ENCODE data around the gene ZNF536. TPM values are rescaled to one million over a fixed set of nuclear protein-coding genes. Genes with fewer than 3 reads are reported as not detected.

Gene ZNF536
- total RNA-seq, 1 experiment from 2014 or later = 0.35 TPM

DNA sequence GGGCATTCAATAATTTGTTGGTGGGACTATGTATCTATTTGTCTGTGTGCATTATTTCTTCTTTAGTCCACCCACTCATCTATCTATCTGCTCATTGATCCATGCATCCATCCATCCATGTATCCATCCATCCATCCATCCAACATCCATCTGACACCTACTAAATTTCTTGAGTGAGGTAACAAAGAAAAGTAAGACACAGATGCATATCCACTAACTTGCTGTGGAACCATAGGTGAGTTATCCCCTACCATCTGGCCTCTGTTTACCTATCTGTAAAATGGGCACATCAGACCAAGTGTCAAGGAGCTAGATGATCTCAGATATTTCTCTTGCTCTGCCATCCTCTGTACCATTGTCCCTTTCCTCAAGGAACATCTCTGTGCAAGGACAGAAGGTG is 54.7 kb downstream of the ZNF536 start:
- H3K9me3 Mint-ChIP-seq = no peaks in the 10 kb centered on the region
- no peak overlapping the region for H3K27ac Mint-ChIP-seq
- no peak overlapping the region for H3K4me3 Mint-ChIP-seq
- TF ChIP-seq HMGA2 (CRISPR knock-in tag; IDR thresholded peaks at IDR 0.05) (no peak), TCF7 (CRISPR knock-in tag; IDR thresholded peaks at IDR 0.05; ENCODE audit: low read depth) (no peak), TEAD1 (CRISPR knock-in tag; IDR thresholded peaks at IDR 0.05) (no peak), CREM (CRISPR knock-in tag; IDR thresholded peaks at IDR 0.05) (no peak), NFATC4 (CRISPR knock-in tag; IDR thresholded peaks at IDR 0.05) (no peak), RORB (CRISPR knock-in tag; IDR thresholded peaks at IDR 0.05) (no peak), GABPB1 (CRISPR knock-in tag; IDR thresholded peaks at IDR 0.05) (no peak), ARID4B (CRISPR knock-in tag; IDR thresholded peaks at IDR 0.05; ENCODE audit: borderline replicate concordance) (no peak), ZNF281 (CRISPR knock-in tag; IDR thresholded peaks at IDR 0.05) (no peak), FOXJ3 (CRISPR knock-in tag; IDR thresholded peaks at IDR 0.05; ENCODE audit: borderline replicate concordance) (no peak), ZNF138 (CRISPR knock-in tag; conservative IDR thresholded peaks at IDR 0.05) (no peak), ZNF219 (CRISPR knock-in tag; IDR thresholded peaks at IDR 0.05; ENCODE audit: borderline replicate concordance) (no peak), NR3C1 (CRISPR knock-in tag; conservative IDR thresholded peaks at IDR 0.05; ENCODE audit: low read depth) (no peak), EMX1 (CRISPR knock-in tag; IDR thresholded peaks at IDR 0.05) (no peak), CBFB (CRISPR knock-in tag; IDR thresholded peaks at IDR 0.05; ENCODE audit: low read depth) (no peak)
- TF ChIP-seq, protein P1, sequence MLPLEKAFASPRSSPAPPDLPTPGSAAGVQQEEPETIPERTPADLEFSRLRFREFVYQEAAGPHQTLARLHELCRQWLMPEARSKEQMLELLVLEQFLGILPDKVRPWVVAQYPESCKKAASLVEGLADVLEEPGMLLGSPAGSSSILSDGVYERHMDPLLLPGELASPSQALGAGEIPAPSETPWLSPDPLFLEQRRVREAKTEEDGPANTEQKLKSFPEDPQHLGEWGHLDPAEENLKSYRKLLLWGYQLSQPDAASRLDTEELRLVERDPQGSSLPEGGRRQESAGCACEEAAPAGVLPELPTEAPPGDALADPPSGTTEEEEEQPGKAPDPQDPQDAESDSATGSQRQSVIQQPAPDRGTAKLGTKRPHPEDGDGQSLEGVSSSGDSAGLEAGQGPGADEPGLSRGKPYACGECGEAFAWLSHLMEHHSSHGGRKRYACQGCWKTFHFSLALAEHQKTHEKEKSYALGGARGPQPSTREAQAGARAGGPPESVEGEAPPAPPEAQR (CRISPR knock-in tag; IDR thresholded peaks at IDR 0.05) = no peak
- TF ChIP-seq, protein P2, sequence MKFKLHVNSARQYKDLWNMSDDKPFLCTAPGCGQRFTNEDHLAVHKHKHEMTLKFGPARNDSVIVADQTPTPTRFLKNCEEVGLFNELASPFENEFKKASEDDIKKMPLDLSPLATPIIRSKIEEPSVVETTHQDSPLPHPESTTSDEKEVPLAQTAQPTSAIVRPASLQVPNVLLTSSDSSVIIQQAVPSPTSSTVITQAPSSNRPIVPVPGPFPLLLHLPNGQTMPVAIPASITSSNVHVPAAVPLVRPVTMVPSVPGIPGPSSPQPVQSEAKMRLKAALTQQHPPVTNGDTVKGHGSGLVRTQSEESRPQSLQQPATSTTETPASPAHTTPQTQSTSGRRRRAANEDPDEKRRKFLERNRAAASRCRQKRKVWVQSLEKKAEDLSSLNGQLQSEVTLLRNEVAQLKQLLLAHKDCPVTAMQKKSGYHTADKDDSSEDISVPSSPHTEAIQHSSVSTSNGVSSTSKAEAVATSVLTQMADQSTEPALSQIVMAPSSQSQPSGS (CRISPR knock-in tag; IDR thresholded peaks at IDR 0.05; ENCODE audit: borderline replicate concordance, low read depth) = no peak
- TF ChIP-seq, protein P3, sequence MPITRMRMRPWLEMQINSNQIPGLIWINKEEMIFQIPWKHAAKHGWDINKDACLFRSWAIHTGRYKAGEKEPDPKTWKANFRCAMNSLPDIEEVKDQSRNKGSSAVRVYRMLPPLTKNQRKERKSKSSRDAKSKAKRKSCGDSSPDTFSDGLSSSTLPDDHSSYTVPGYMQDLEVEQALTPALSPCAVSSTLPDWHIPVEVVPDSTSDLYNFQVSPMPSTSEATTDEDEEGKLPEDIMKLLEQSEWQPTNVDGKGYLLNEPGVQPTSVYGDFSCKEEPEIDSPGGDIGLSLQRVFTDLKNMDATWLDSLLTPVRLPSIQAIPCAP (CRISPR knock-in tag; IDR thresholded peaks at IDR 0.05) = no peak
- TF ChIP-seq, protein P4, sequence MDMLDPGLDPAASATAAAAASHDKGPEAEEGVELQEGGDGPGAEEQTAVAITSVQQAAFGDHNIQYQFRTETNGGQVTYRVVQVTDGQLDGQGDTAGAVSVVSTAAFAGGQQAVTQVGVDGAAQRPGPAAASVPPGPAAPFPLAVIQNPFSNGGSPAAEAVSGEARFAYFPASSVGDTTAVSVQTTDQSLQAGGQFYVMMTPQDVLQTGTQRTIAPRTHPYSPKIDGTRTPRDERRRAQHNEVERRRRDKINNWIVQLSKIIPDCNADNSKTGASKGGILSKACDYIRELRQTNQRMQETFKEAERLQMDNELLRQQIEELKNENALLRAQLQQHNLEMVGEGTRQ (CRISPR knock-in tag; IDR thresholded peaks at IDR 0.05) = no peak
- TF ChIP-seq, protein P5, sequence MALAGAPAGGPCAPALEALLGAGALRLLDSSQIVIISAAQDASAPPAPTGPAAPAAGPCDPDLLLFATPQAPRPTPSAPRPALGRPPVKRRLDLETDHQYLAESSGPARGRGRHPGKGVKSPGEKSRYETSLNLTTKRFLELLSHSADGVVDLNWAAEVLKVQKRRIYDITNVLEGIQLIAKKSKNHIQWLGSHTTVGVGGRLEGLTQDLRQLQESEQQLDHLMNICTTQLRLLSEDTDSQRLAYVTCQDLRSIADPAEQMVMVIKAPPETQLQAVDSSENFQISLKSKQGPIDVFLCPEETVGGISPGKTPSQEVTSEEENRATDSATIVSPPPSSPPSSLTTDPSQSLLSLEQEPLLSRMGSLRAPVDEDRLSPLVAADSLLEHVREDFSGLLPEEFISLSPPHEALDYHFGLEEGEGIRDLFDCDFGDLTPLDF (CRISPR knock-in tag; IDR thresholded peaks at IDR 0.05) = no peak
- H3K27me3 Mint-ChIP-seq (ENCODE audit: low read depth) = no peaks in the 10 kb centered on the region
- POLR2A ChIA-PET = no interaction called here
- no peaks in the 10 kb centered on the region for H3K36me3 Mint-ChIP-seq
- no peaks in the 10 kb centered on the region for H3K4me1 Mint-ChIP-seq
- CTCF ChIA-PET = interaction anchor here (0.7 kb wide), 1 partner anchor 34 kb away, joined by 3 read pairs; no protein-coding TSS in a partner anchor
- ATAC-seq (no peak), DNase-seq (ENCODE audit: low spot score) (no peak)
